ENCODE data around the gene ZNF264. TPM values are rescaled to one million over a fixed set of nuclear protein-coding genes. Genes with fewer than 3 reads are reported as not detected.

ZNF264 gene
- total RNA-seq = 20.9 and 21.8 TPM in 2 replicates

DNA sequence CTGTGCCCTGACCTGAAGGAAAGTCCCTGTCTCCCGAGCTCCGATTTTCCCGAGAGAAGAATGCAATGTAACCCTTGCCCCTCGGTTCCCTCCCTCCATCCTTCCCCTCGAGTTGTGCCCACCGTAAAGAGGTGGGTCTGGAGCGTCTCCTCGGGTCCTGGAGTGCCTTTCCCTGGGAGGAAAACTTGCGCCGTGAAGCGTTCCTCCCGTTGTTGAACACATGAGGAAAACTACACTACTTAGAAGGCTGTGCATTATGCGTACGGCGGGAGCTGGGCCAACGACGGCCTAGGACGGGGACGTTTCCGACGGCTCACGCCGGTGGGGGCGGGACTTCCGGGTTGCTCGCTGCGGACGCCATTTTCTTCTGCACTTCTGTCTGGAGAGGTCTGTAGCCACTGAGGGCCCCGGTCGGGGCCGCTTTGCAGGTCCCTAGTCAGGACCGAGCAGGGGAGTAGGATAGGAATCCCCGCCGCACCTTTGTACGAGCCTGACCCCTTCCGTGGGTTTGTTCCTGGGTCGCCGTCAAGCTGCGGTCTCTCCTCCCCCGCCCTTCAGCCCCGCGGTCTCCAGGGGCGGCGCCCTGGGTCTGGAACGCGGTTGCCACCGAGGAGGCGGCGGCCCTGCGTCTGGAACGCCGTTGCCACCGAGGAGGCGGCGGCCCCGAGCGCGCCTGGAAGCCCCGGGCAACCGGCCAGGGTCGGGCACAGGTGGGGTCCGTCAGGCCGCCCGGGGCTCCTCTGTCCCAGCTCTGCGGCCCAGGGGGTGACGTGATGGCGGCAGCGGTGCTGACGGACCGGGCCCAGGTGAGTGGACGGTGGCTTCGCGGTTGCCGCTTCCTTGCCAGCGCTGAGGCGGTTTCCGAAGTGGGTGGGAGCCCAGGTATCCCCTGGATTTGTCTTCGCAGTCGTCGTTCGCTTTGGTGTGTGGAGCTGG is at the start of gene ZNF264:
Gene ZNF264 (plus strand): TSS at position 360 of the 936 bp plus-strand sequence. CDS start 414 bp downstream, at position 774.

DNA sequence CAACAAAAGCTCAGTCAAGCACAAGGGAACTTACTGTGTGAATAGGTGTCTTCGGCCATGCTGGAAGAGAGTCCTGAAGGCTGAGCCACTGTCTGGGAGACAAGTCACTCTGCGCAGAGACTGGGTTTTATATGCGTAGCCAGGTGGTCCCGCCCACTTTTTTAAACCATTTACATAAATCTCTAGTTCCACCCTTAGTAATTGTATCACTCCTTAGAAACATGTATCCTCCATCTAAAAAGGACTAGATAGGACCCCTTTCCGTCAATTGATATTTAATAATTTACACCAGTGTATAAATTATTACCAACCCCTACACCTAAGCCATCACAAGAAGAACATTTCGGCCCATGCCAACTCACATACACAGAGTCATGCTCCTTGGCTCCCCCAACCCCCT is 23.9 kb upstream of the ZNF264 start, which contains the start of gene DUXA:
Gene DUXA (minus strand): TSS at position 101 of the 400 bp plus-strand sequence. CDS start 42 bp downstream, at position 59.

DNA sequence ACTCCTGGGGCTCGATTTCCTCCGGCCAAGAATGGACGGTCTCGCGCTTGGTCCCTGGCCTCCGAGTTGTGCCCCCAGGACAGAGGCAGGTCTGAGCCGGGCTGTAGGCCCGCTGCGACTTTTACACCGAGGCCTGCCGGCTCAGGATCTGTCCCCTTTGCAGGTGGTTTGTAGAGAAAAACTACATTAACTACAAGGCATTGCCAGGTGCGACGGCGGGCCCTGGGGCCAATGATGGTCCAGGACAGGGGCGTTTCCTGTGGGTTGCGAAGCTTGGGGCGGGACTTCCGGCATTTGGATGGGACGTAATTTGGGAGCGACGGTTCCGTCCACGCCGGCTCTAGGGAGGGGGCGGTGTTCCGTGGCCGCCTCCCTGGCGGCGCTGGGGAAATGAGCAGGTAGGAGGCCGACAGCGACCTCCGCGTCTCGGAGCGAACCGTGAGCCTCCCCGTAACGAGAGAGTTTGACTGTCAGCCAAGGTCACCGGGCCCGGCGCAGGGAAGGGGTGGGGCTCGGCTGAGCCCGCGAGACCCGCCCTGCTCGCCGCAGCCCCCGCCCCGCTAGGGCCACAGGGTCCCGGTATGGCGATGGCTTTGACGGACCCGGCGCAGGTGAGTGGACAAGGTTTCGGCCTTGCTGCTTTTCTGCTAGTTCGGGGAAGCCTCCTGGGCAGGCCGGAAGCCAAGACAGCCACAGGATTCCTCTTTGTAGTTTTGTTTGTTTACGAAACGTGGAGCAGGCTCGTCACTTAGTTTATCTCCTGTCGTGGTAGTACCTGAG is 49.2 kb downstream of the ZNF264 start, which contains the start of gene ZNF805:
Gene ZNF805 (plus strand): TSS at position 322 of the 780 bp plus-strand sequence. CDS start 260 bp downstream, at position 582.

Small RNAs within 50 kb of the gene (small RNA-seq; reads per million reads assigned to genes)
- not detected for gene AC025588.3

Other genes with a start within 250 kb of the ZNF264 start
- gene USP29, start 71.5 kb upstream of the ZNF264 start, total RNA-seq = 0.07 TPM in 1 of 2 replicates, not detected in the other
- gene ZIM3, start 46.3 kb upstream of the ZNF264 start, total RNA-seq = not detected in 2 replicates
- not detected in 2 replicates for gene DUXA, start 24.0 kb upstream of the ZNF264 start, total RNA-seq
- 0.13 and 0.65 TPM in 2 replicates for gene AURKC, start 39.5 kb downstream of the ZNF264 start, total RNA-seq
- gene ZNF805, start 49.1 kb downstream of the ZNF264 start, total RNA-seq = 14.2 and 20.2 TPM in 2 replicates
- 51.1 and 66.4 TPM in 2 replicates for gene ZNF460, start 89.0 kb downstream of the ZNF264 start, total RNA-seq
- gene ZNF543, start 129.0 kb downstream of the ZNF264 start, total RNA-seq = 9.5 and 10.4 TPM in 2 replicates
- gene ZNF304, start 159.8 kb downstream of the ZNF264 start, total RNA-seq = 6.7 and 8.2 TPM in 2 replicates
- gene TRAPPC2B, start 172.1 kb downstream of the ZNF264 start, total RNA-seq = 4.5 and 9.3 TPM in 2 replicates
- gene ZNF547, start 172.1 kb downstream of the ZNF264 start, total RNA-seq = 1.2 and 3.1 TPM in 2 replicates
- gene ZNF548, start 198.4 kb downstream of the ZNF264 start, total RNA-seq = 10.0 and 10.3 TPM in 2 replicates
- 9.2 and 11.1 TPM in 2 replicates for gene ZNF17, start 219.7 kb downstream of the ZNF264 start, total RNA-seq
- gene ZNF749, start 243.8 kb downstream of the ZNF264 start, total RNA-seq = 10.8 and 11.1 TPM in 2 replicates

Measured in thoracic aorta endothelial cell (primary cell).